ENCODE results near the gene LAMC3. TPM values are rescaled to one million over a fixed set of nuclear protein-coding genes. Genes with fewer than 3 reads are reported as not detected.

LAMC3 gene
- polyA plus RNA-seq, 1 donor from 2014 or later, result not detected

DNA sequence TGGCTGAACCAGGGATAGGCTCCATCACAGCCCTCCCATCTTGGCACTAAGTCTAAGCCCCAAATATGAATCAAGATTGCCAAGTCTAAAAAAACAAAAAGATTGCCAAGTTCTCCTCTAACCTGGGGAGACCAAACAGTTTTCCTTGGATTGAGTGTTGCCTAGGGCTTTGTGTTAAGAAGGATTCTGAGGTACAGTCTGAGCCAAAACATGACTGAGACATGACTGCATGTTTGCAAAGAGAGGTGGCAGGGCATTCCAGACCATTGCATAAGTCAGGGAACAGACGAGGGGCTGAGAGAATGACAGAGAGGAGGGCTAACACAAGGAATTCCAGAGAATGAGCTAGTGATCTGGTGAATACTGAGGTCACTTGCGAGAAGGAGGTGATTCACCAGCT is 11.4 kb downstream of the LAMC3 start:
- Mint-ChIP-seq H3K9me3 (peaks cover 0 to 1% (median 0%) of the 10 kb centered on the region in 3 donors), H3K4me3 (no peak overlapping the region), H3K27me3 (peaks cover 13% of the 10 kb centered on the region), H3K36me3 (no peaks in the 10 kb centered on the region), H3K4me1 (no peaks in the 10 kb centered on the region), H3K27ac (no peak overlapping the region)

DNA sequence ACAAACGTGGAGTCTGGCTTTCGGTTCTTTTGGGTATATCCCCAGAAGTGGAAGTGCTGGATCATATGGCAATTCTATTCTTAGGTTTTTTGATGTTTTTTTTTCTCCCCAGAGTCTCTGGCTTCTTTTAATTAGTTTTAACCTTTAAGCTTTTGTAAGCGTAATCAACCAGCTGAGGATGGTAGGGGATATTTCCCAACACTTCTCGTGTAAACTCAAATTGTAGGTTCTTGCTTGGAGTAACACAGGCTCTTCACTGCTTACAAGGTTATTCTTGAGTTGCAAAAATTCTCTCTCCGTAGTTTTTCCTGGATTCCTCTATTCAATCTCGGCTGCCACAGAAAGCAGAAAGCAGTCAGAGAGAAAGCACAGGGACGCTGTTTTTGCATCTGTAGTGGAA is 11.9 kb downstream of the LAMC3 start:
- Mint-ChIP-seq H3K9me3 (peaks cover 0 to 1% (median 0%) of the 10 kb centered on the region in 3 donors), H3K4me1 (no peaks in the 10 kb centered on the region), H3K4me3 (no peak overlapping the region), H3K27ac (no peak overlapping the region), H3K27me3 (peaks cover 13% of the 10 kb centered on the region), H3K36me3 (no peaks in the 10 kb centered on the region)

GRCh38 chr9:131021785-131022184 is 12.8 kb downstream of the LAMC3 start:
- H3K27me3 Mint-ChIP-seq, result peaks cover 11% of the 10 kb centered on the region
- no peak overlapping the region for H3K4me3 Mint-ChIP-seq
- no peaks in the 10 kb centered on the region for H3K4me1 Mint-ChIP-seq
- H3K36me3 Mint-ChIP-seq, result no peaks in the 10 kb centered on the region
- peaks cover 0 to 1% (median 0%) of the 10 kb centered on the region in 3 donors for H3K9me3 Mint-ChIP-seq
- H3K27ac Mint-ChIP-seq, result no peak overlapping the region

DNA sequence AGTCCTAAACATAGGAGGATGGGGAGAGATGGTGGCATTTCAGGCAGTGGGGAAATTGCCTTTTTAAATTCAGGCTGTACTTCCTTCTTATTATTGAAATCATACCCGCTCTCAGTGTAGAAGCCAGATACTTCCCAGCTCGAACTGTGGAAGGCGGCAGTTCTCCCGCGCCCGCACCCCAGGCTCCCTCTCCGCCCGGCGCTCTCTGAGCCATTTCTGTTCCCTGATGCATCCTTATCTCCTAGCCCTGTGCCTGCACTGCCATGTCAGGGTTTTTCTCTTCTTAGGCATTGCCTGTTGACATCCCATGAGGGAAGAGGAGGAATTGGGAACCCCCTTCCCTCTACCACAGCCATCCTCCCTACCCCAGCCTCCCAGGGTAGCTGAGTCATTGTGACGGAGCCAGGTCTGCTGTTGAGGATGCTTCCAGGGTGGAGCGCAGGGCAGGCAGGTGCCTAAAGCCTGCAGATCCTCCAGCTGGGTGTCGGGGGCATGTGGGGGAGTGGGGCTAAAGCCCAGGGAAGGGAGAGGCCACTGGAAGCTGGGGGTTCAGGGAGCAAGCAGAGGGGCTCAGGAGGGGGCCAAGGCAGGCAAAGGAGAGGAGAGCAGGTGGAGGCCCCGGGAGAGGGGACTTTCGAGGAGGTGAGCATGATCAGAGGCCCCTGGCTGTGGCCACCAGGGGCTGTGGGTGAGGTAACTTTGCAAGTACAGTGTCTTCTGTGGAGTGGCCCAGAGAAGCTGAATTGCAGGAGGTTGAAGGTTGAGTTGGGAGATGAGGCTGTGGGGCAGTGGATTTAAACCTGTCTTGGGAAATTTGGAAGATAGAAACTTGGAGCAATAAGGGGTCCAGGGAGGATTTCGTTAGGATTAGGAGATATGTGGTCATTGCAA is 16.2 kb downstream of the LAMC3 start:
- Mint-ChIP-seq H3K9me3 (no peaks in the 10 kb centered on the region), H3K4me1 (no peaks in the 10 kb centered on the region), H3K36me3 (no peaks in the 10 kb centered on the region), H3K4me3 (no peak overlapping the region), H3K27me3 (peaks cover 11% of the 10 kb centered on the region), H3K27ac (no peak overlapping the region)

- H3K4me3 Mint-ChIP-seq, result no peak overlapping the region
- no peaks in the 10 kb centered on the region for H3K4me1 Mint-ChIP-seq
- no peaks in the 10 kb centered on the region for H3K36me3 Mint-ChIP-seq
- H3K9me3 Mint-ChIP-seq, result no peaks in the 10 kb centered on the region
- H3K27me3 Mint-ChIP-seq, result peaks cover 4% of the 10 kb centered on the region
- H3K27ac Mint-ChIP-seq, result no peak overlapping the region
Observed at GRCh38 chr9:131025953-131026858, 17.2 kb downstream of the LAMC3 start.

- Mint-ChIP-seq H3K4me3 (no peak overlapping the region), H3K27ac (no peak overlapping the region), H3K9me3 (no peaks in the 10 kb centered on the region), H3K4me1 (no peaks in the 10 kb centered on the region), H3K27me3 (peaks cover 5% of the 10 kb centered on the region), H3K36me3 (no peaks in the 10 kb centered on the region)
Observed at GRCh38 chr9:131027048-131027871, 18.3 kb downstream of the LAMC3 start.

GRCh38 chr9:131027872-131028179 is 18.9 kb downstream of the LAMC3 start:
- no peak overlapping the region for H3K27ac Mint-ChIP-seq
- H3K36me3 Mint-ChIP-seq, result no peaks in the 10 kb centered on the region
- H3K9me3 Mint-ChIP-seq, result no peaks in the 10 kb centered on the region
- peaks cover 5% of the 10 kb centered on the region for H3K27me3 Mint-ChIP-seq
- no peaks in the 10 kb centered on the region for H3K4me1 Mint-ChIP-seq
- no peak overlapping the region for H3K4me3 Mint-ChIP-seq

DNA sequence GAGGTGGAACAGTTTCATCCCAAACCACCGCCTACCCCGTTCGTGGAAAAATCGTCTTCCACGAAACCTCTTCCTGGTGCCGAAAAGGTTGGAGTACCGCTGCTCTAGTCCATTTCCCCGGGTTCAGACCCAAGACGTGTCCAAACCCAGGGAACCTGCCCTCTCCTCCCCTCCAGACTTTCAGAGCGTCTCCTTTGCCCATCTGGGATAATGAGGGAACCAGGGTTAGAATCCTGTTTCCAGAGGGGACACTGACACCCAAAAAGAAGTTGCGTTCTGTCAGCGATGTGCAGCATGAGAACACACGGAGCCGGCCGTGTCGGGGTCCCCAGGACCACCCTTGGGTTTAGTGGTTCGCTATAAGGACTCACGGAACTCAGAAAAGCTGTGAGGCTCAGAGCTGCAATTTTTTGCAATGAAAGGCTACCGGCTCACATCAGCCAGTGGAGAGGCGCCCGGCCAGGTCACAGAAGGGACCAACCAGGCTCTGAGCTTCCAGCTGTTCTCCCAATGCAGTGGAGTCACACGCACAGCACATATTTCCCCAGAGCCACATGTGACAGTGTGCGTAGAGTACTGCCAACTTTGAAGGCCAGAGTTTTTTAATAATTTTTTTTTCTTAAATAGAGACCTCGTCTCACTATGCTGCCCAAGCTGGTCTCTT is 19.4 kb downstream of the LAMC3 start:
- Mint-ChIP-seq H3K27ac (no peak overlapping the region), H3K4me3 (no peak overlapping the region), H3K9me3 (no peaks in the 10 kb centered on the region), H3K36me3 (no peaks in the 10 kb centered on the region), H3K27me3 (peaks cover 5% of the 10 kb centered on the region), H3K4me1 (no peaks in the 10 kb centered on the region)

- H3K4me1 Mint-ChIP-seq, result no peaks in the 10 kb centered on the region
- no peak overlapping the region for H3K27ac Mint-ChIP-seq
Observed at GRCh38 chr9:131028931-131029573, 20.1 kb downstream of the LAMC3 start.

DNA sequence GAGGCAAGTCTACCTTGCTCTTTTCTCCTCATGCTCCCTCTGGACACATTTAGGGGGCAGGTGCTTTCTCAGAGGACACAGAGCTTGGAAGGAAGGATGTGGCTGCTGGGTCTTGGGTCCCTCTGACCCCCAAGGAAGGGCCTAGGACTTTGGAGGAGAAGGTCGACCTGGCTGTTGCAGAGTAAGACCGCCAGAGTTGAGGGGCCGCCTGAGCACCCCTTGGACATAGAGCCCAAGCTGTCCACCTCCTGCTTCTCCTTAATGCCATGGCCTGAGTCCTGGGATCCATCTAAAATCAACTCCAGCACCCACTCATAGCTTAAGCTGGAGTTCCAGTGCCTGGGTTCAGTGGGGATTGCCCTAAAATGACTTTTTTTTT is 20.6 kb downstream of the LAMC3 start:
- peaks cover 7% of the 10 kb centered on the region for H3K27me3 Mint-ChIP-seq
- H3K36me3 Mint-ChIP-seq, result no peaks in the 10 kb centered on the region
- H3K9me3 Mint-ChIP-seq, result no peaks in the 10 kb centered on the region
- no peak overlapping the region for H3K4me3 Mint-ChIP-seq
- H3K4me1 Mint-ChIP-seq, result no peaks in the 10 kb centered on the region
- no peak overlapping the region for H3K27ac Mint-ChIP-seq

More at GRCh38 chr9:131028931-131029573, 20.1 kb downstream of the LAMC3 start:
- no peak overlapping the region for H3K4me3 Mint-ChIP-seq
- H3K36me3 Mint-ChIP-seq, result no peaks in the 10 kb centered on the region
- no peaks in the 10 kb centered on the region for H3K9me3 Mint-ChIP-seq
- H3K27me3 Mint-ChIP-seq, result peaks cover 7% of the 10 kb centered on the region

GRCh38 chr9:131030239-131031004 is 21.4 kb downstream of the LAMC3 start:
- Mint-ChIP-seq H3K36me3 (no peaks in the 10 kb centered on the region), H3K4me1 (no peaks in the 10 kb centered on the region), H3K27ac (no peak overlapping the region), H3K27me3 (peaks cover 5% of the 10 kb centered on the region), H3K9me3 (no peaks in the 10 kb centered on the region), H3K4me3 (no peak overlapping the region)

DNA sequence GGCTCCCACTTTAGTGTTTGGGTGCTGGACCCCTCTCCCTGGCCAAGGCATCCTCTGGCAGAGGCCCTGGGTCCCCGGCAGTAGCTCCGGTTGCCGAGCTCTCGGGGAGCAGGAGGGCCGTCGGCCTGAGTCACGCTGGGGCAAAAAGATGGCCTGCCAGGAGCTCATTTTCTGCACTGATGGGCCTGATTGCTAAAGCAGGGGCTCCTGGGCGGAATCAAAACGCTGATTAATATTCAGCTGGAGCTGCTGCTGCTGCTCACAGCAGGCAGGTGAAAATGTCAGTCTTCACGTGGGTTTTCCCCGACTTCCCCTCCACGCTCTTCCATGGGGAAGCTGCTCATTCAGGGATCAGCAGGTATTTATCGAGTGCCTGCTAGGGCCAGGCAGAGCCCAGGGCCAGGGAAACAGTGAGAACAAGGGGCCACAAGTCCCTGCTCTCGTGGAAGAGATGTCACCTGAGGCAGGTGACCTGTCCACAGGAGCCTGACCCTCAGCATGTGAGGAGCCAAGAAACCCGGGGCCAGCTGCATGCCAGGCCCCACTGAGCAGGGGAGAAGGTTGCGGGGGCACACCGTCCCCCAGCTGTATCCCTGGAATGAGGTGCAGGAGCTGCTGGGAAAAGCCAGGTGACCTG is 22.1 kb downstream of the LAMC3 start:
- H3K27me3 Mint-ChIP-seq, result peaks cover 5% of the 10 kb centered on the region
- H3K27ac Mint-ChIP-seq, result no peak overlapping the region
- no peaks in the 10 kb centered on the region for H3K36me3 Mint-ChIP-seq
- H3K4me1 Mint-ChIP-seq, result no peaks in the 10 kb centered on the region
- no peaks in the 10 kb centered on the region for H3K9me3 Mint-ChIP-seq
- no peak overlapping the region for H3K4me3 Mint-ChIP-seq

GRCh38 chr9:131031642-131032005 is 22.6 kb downstream of the LAMC3 start:
- Mint-ChIP-seq H3K4me3 (no peak overlapping the region), H3K9me3 (no peaks in the 10 kb centered on the region), H3K36me3 (no peaks in the 10 kb centered on the region), H3K27ac (no peak overlapping the region), H3K27me3 (peaks cover 5% of the 10 kb centered on the region), H3K4me1 (no peaks in the 10 kb centered on the region)
